ENCODE results near the gene CILP. TPM values are rescaled to one million over a fixed set of nuclear protein-coding genes. Genes with fewer than 3 reads are reported as not detected.

The CILP gene
- total RNA-seq, 1 donor from 2014 or later = not detected

DNA sequence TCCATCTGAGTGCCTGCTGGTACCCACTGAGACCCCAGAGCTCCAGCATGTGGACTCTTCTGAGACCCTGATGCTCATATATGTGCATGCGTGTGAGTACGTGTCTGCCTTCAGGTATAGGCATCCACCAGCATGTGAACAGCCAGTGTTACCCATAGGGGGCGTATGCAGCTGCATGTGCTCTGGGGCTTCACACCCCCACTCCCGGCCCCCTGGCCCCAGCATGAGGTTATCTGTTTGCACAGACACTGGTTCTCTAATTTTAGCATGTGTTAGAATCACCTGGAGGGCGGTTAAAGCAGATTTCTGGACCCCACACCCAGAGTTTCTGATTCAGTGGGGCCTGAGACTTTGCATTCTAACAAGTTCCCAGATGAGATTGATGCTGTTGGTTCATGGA, 824 bp upstream of the CILP start:
- DNase-seq (ENCODE audit: low read depth) = no peak
- no peaks in the 10 kb centered on the region for H3K27me3 ChIP-seq (ENCODE audit: control insufficient read depth, insufficient read depth, low read length)
- TF ChIP-seq, protein P1, sequence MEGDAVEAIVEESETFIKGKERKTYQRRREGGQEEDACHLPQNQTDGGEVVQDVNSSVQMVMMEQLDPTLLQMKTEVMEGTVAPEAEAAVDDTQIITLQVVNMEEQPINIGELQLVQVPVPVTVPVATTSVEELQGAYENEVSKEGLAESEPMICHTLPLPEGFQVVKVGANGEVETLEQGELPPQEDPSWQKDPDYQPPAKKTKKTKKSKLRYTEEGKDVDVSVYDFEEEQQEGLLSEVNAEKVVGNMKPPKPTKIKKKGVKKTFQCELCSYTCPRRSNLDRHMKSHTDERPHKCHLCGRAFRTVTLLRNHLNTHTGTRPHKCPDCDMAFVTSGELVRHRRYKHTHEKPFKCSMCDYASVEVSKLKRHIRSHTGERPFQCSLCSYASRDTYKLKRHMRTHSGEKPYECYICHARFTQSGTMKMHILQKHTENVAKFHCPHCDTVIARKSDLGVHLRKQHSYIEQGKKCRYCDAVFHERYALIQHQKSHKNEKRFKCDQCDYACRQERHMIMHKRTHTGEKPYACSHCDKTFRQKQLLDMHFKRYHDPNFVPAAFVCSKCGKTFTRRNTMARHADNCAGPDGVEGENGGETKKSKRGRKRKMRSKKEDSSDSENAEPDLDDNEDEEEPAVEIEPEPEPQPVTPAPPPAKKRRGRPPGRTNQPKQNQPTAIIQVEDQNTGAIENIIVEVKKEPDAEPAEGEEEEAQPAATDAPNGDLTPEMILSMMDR (IDR thresholded peaks at IDR 0.05; ENCODE audit: insufficient read depth, low read length, poor library complexity, severe bottlenecking) = peak; percentile 50
- H3K36me3 ChIP-seq (ENCODE audit: control insufficient read depth, insufficient read depth, low read length) = no peaks in the 10 kb centered on the region
- H3K4me3 ChIP-seq (ENCODE audit: low read depth, low read length) = no peak overlapping the region

DNA sequence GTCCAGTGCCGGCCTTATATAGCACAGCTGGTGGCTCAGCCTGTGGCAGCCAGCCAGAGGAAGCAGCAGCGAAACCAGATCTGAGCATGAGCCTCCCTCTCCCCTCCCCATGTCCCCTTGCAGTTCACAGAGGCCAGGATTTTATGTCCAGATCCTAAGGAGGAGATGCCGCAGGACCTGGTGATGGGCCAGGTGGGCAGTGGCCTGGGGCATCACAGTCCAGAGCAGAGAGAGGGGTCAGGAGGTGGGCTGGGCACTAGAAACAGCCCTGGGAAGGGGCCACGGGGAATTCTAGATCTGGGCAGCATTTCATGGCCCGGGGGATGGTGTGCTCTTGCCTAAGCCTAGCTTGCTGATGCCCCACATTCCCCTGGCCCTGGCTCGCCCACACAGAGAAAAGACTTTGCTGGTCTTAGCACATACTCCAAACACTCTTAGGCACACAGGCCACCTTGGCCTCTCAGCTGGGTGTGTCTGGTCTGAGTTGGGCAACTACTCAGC, 259 bp upstream of the CILP start:
- Histone ChIP-seq H3K4me3 (ENCODE audit: low read depth, low read length) (no peak overlapping the region), H3K27me3 (ENCODE audit: control insufficient read depth, insufficient read depth, low read length) (no peaks in the 10 kb centered on the region), H3K36me3 (ENCODE audit: control insufficient read depth, insufficient read depth, low read length) (no peaks in the 10 kb centered on the region)
- TF ChIP-seq, protein P1 (IDR thresholded peaks at IDR 0.05; ENCODE audit: insufficient read depth, low read length, poor library complexity, severe bottlenecking) = no peak
- no peak for DNase-seq (ENCODE audit: low read depth)

DNA sequence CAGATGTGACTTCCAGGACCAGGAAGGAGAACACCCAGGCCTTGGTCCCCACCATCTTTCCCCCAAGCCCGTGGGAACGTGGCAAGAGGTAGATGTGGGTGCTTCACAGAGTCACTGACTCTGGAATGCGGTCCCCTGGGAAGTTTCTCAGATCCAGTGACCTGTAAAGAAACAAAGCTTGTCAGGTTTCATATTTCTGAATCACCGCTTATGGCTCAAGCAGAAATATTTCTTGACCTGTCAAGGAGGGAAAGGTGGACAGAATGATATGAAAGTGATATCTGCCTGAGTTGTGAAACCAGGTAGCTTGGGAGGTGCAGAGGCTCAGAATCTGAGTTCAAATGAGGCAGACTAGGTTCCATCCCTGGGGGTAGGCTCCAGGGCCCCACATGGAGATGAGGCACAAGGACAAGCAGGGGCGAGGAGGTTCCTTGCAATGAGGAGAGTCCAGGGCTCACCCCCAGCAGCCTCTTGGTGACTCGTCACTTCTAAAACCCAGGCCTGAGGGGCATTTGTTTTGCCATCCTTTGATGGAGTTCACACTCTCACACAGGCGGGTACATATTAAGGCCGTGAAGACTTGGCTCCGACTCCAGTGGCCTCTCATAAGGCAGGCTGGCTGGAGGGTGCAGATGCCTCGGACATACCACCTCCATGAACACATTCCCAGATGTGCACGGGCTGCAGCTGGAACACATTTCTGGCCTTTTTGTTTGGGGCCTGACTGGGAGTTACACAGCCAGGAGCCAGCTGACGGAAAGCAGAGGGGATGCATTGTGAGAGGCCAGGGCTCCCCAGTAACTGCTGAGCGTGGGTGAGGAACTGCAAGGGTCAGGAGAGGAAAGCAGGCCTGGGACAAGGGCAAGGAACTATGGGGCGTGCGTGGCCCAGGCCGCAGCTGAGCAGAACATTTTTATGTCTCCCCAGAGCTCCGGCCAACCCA, 1.3 kb downstream of the CILP start:
- no peak for DNase-seq (ENCODE audit: low read depth)
- Histone ChIP-seq H3K27me3 (ENCODE audit: control insufficient read depth, insufficient read depth, low read length) (no peaks in the 10 kb centered on the region), H3K36me3 (ENCODE audit: control insufficient read depth, insufficient read depth, low read length) (no peaks in the 10 kb centered on the region), H3K4me3 (ENCODE audit: low read depth, low read length) (no peak overlapping the region)
- TF ChIP-seq, protein P1 (IDR thresholded peaks at IDR 0.05; ENCODE audit: insufficient read depth, low read length, poor library complexity, severe bottlenecking) = no peak

DNA sequence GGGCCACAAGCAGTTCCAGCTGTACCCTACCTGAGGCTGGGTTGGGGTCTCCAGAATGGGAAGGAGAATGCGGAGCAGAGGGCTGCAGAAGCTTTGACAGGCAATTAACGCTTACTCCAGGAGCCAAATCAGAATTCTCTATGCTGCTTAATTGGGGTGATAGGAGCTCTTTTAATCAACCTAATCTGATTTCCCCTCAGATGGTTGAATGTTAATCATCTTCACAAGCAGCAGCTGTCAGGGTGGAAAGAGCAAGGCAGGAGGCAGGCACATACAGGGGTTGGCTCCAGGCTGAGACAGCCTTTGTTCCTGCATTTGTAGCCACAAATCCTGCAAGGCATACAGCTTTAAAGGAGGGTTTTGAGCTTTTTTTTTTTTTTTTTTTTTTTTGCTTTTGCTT, 2.6 kb downstream of the CILP start:
- H3K4me3 ChIP-seq (ENCODE audit: low read depth, low read length) = no peak overlapping the region
- H3K27me3 ChIP-seq (ENCODE audit: control insufficient read depth, insufficient read depth, low read length) = no peaks in the 10 kb centered on the region
- no peak for DNase-seq (ENCODE audit: low read depth)
- H3K36me3 ChIP-seq (ENCODE audit: control insufficient read depth, insufficient read depth, low read length) = no peaks in the 10 kb centered on the region
- TF ChIP-seq, protein P1 (IDR thresholded peaks at IDR 0.05; ENCODE audit: insufficient read depth, low read length, poor library complexity, severe bottlenecking) = no peak

DNA sequence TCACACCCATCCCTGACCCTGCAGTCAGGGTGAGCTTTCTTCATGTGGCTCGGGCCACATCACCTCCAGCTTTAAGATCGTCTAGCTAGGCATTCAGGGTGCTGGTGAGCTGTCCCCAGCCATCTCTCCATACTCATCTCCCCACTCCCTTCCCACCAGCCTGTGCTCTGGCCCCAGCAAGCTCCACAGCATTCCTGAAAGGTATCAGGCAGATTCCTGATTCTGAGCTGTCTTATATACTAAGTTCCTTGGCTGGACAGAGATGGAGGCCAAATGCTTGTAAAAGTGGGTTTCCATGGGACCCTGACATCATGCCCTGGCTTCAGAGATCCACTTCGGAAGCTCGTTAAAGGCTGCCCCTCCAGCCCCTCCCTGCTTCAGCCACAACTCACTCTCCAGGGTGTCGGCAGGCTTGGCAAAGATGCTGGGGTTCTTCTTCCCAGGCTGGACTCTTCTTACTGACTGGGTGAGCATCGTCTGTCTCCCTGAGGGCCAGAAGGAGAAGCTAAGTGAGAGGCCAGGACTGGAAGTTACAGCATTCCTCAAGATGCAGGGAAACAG, 3.9 kb downstream of the CILP start:
- H3K27me3 ChIP-seq (ENCODE audit: control insufficient read depth, insufficient read depth, low read length) = no peaks in the 10 kb centered on the region
- no peak for DNase-seq (ENCODE audit: low read depth)
- no peaks in the 10 kb centered on the region for H3K36me3 ChIP-seq (ENCODE audit: control insufficient read depth, insufficient read depth, low read length)
- no peak overlapping the region for H3K4me3 ChIP-seq (ENCODE audit: low read depth, low read length)
- TF ChIP-seq, protein P1 (IDR thresholded peaks at IDR 0.05; ENCODE audit: insufficient read depth, low read length, poor library complexity, severe bottlenecking) = no peak
